Natural killer cell (primary cell): ENCODE results near the gene ZNF197. TPM values are rescaled to one million over a fixed set of nuclear protein-coding genes. Genes with fewer than 3 reads are reported as not detected.

Experiments used
- ATAC-seq, 3 donors: fragments of 150-1000 bp in 2 of 3; fragments of 200-7000 bp in 1 of 3; cut with Tn5 transposase; 1 replicate in 1 of 3; 2 replicates in 2 of 3; pipeline ENCODE4 v1.10.0; 2021; ENCODE audit warnings: mild to moderate bottlenecking in 2 of 3, moderate library complexity in 2 of 3
- DNase-seq, 2 donors: peaks; one replicate each; pipeline versions ENCODE4 v3.0.0 to v3.0.0-alpha.2; 2013 to 2021; ENCODE audit warnings: mixed read lengths in 1 of 2
- H3K27ac ChIP-seq: one replicate; pipeline ENCODE4 v1.5.1; 2013; ENCODE audit warnings: mild to moderate bottlenecking, low read length
- H3K27me3 ChIP-seq: one replicate; pipeline ENCODE4 v1.6.1; 2013; ENCODE audit warnings: low read length; ENCODE audit not compliant: control insufficient read depth, insufficient read depth
- H3K36me3 ChIP-seq: one replicate; pipeline ENCODE4 v1.6.1; 2013; ENCODE audit warnings: low read length; ENCODE audit not compliant: control insufficient read depth, insufficient read depth
- H3K4me1 ChIP-seq: one replicate; pipeline ENCODE4 v1.6.1; 2013; ENCODE audit warnings: low read length; ENCODE audit not compliant: control insufficient read depth, insufficient read depth
- H3K4me3 ChIP-seq: one replicate; pipeline ENCODE4 v1.5.1; 2013; ENCODE audit warnings: low read length
- H3K9me3 ChIP-seq: one replicate; pipeline ENCODE4 v1.6.1; 2013; ENCODE audit warnings: low read length; ENCODE audit not compliant: control insufficient read depth, insufficient read depth
- H3K27ac Mint-ChIP-seq, 2 donors: one replicate each; pipeline ENCODE4 v1.8.0; 2022; ENCODE audit warnings: mild to moderate bottlenecking in 2 of 2, mixed read lengths in 2 of 2, moderate library complexity in 1 of 2
- H3K27me3 Mint-ChIP-seq, 2 donors: one replicate each; pipeline ENCODE4 v1.8.0; 2022; ENCODE audit warnings: low read depth in 2 of 2, mixed read lengths in 2 of 2
- H3K36me3 Mint-ChIP-seq: one replicate; pipeline ENCODE4 v1.8.0; 2022; ENCODE audit warnings: mixed read lengths
- H3K4me1 Mint-ChIP-seq, 2 donors: one replicate each; pipeline ENCODE4 v1.8.0; 2022; ENCODE audit warnings: mixed read lengths in 2 of 2
- H3K4me3 Mint-ChIP-seq: one replicate; pipeline ENCODE4 v1.8.0; 2022; ENCODE audit warnings: mild to moderate bottlenecking, moderate library complexity, mixed read lengths
- H3K9me3 Mint-ChIP-seq, 2 donors: one replicate each; pipeline ENCODE4 v1.8.0; 2022; ENCODE audit warnings: mixed read lengths in 2 of 2
- CTCF ChIP-seq: fragments of 200-600 bp; IDR thresholded peaks from one replicate; pipeline ENCODE4 v1.8.0; 2022; ENCODE audit warnings: antibody characterized with exemption
- WGBS: methylation state at CpG from one replicate; pipeline ENCODE4 v1.1.7; 2013; ENCODE audit warnings: missing lambda C conversion rate; ENCODE audit not compliant: insufficient coverage; 5-methylcytosine and 5-hydroxymethylcytosine counted together
- intact Hi-C: fragments of 100-400 bp; cut with micrococcal nuclease; formaldehyde crosslinking; loops from one replicate; pipeline ENCODE4 v1.14.2; 2022
- total RNA-seq, 4 donors: library from RNA; stranded (reverse); fragments of 120-200 nt in 1 of 4; gene quantifications; one replicate each; pipeline versions ENCODE4 v1.2.3 to v1.2.4, GENCODE V29; 2013 to 2022

ZNF197 gene
- total RNA-seq, 3 donors from 2014 or later (not counting 1 experiment from before 2014, with no cell fraction given): 10.0 to 15.7 (median 13.4) TPM

- H3K27me3 ChIP-seq: no peaks in the 10 kb centered on the region
- intact Hi-C loops: no loop called here
- Mint-ChIP-seq H3K9me3 (no peaks in the 10 kb centered on the region), H3K4me1 (no peaks in the 10 kb centered on the region), H3K27ac (no peak overlapping the region), H3K4me3 (no peak overlapping the region), H3K36me3 (no peaks in the 10 kb centered on the region), H3K27me3 (peaks cover 0 to 4% of the 10 kb centered on the region in 2 donors)
- H3K4me3 ChIP-seq: no peak overlapping the region
- no peak for TF ChIP-seq CTCF
- ATAC-seq: no peak
- no peaks in the 10 kb centered on the region for H3K36me3 ChIP-seq
- no peak overlapping the region for H3K27ac ChIP-seq
- no peak for DNase-seq
- H3K4me1 ChIP-seq: no peaks in the 10 kb centered on the region
- peaks cover 4% of the 10 kb centered on the region for H3K9me3 ChIP-seq
Observed at GRCh38 chr3:44612678-44613077, 12.2 kb upstream of the ZNF197 start.

GRCh38 chr3:44628716-44629115, 3.9 kb downstream of the ZNF197 start:
- H3K4me1 ChIP-seq: peaks cover 12% of the 10 kb centered on the region
- intact Hi-C loops: no loop called here
- H3K27me3 ChIP-seq: no peaks in the 10 kb centered on the region
- Mint-ChIP-seq H3K9me3 (no peaks in the 10 kb centered on the region), H3K4me1 (peaks cover 47 to 51% of the 10 kb centered on the region in 2 donors), H3K27ac (no peak overlapping the region), H3K4me3 (no peak overlapping the region), H3K27me3 (no peaks in the 10 kb centered on the region), H3K36me3 (no peaks in the 10 kb centered on the region)
- H3K36me3 ChIP-seq: peaks cover 22% of the 10 kb centered on the region
- 97% methylated on average over 2 of the region's 2 CpGs for WGBS
- TF ChIP-seq CTCF: no peak
- H3K27ac ChIP-seq: no peak overlapping the region
- H3K4me3 ChIP-seq: no peak overlapping the region
- ATAC-seq (no peak), DNase-seq (no peak)
- no peaks in the 10 kb centered on the region for H3K9me3 ChIP-seq

GRCh38 chr3:44632193-44632592, 7.4 kb downstream of the ZNF197 start:
- Histone ChIP-seq H3K4me3 (no peak overlapping the region), H3K36me3 (peaks cover 49% of the 10 kb centered on the region), H3K27ac (no peak overlapping the region), H3K9me3 (no peaks in the 10 kb centered on the region), H3K27me3 (no peaks in the 10 kb centered on the region), H3K4me1 (no peaks in the 10 kb centered on the region)
- Mint-ChIP-seq H3K36me3 (peaks cover 21% of the 10 kb centered on the region), H3K9me3 (no peaks in the 10 kb centered on the region), H3K27ac (peak overlapping the region in 1 of 2 donors; percentile 64), H3K27me3 (no peaks in the 10 kb centered on the region), H3K4me3 (no peak overlapping the region), H3K4me1 (peaks cover 28 to 29% of the 10 kb centered on the region in 2 donors)
- WGBS: 100% methylated on average over 3 of the region's 3 CpGs
- ATAC-seq: no peak
- no peak for TF ChIP-seq CTCF
- no peak for DNase-seq
- intact Hi-C loops: no loop called here

GRCh38 chr3:44642337-44642736, 17.5 kb downstream of the ZNF197 start:
- Histone ChIP-seq H3K27ac (no peak overlapping the region), H3K36me3 (peaks cover 53% of the 10 kb centered on the region), H3K27me3 (no peaks in the 10 kb centered on the region), H3K4me1 (no peaks in the 10 kb centered on the region), H3K4me3 (no peak overlapping the region), H3K9me3 (peaks cover 29% of the 10 kb centered on the region)
- H3K9me3 Mint-ChIP-seq: peaks cover 12 to 22% of the 10 kb centered on the region in 2 donors
- DNase-seq (no peak), ATAC-seq (no peak)
- H3K36me3 Mint-ChIP-seq: peaks cover 47% of the 10 kb centered on the region
- TF ChIP-seq CTCF: no peak
- H3K27ac Mint-ChIP-seq: no peak overlapping the region
- WGBS: 100% methylated on average over 3 of the region's 4 CpGs
- no peaks in the 10 kb centered on the region for H3K27me3 Mint-ChIP-seq
- peaks cover 5 to 12% of the 10 kb centered on the region in 2 donors for H3K4me1 Mint-ChIP-seq
- no peak overlapping the region for H3K4me3 Mint-ChIP-seq
- intact Hi-C loops: no loop called here
